GM12864 (cell line): Measurements from ENCODE around the gene OR2M2.

Source experiments
- DNase-seq: peaks from one replicate; pipeline ENCODE4 v3.0.0-alpha.2; 2011; ENCODE audit warnings: low read depth
- H3K4me3 ChIP-seq: 2 replicates; pipeline ENCODE4 v1.5.1; 2011; ENCODE audit warnings: mild to moderate bottlenecking, low read depth, low read length, control low read depth
- TF ChIP-seq, protein P1 (sequence below): IDR thresholded peaks from 2 replicates; pipeline ENCODE4 v1.5.1; 2011; ENCODE audit warnings: low read depth, mild to moderate bottlenecking, moderate library complexity, low read length, control low read depth, inconsistent platforms; ENCODE audit errors: missing control alignments

The OR2M2 gene

DNA sequence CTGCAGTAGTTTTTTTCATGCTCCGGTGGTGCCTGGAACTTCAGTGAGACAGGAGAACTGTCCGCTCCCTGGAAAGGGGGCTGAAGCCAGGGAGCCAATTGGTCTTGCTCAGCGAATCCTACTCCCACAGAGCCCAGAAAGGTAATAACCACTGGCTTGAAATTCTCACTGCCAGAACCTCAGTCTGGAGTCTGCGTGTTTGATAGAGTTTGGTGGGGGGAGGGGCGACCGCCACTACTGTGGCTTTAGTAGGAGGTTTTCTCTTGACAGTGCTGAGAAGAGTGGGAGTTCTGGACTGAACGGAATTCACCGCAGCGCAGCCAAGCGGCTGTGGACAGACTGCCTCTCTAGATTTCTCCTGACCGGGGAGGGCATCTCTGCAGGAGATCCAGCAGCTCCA, 14.4 kb downstream of the OR2M2 start:
- no peak for DNase-seq
- TF ChIP-seq, protein P1, sequence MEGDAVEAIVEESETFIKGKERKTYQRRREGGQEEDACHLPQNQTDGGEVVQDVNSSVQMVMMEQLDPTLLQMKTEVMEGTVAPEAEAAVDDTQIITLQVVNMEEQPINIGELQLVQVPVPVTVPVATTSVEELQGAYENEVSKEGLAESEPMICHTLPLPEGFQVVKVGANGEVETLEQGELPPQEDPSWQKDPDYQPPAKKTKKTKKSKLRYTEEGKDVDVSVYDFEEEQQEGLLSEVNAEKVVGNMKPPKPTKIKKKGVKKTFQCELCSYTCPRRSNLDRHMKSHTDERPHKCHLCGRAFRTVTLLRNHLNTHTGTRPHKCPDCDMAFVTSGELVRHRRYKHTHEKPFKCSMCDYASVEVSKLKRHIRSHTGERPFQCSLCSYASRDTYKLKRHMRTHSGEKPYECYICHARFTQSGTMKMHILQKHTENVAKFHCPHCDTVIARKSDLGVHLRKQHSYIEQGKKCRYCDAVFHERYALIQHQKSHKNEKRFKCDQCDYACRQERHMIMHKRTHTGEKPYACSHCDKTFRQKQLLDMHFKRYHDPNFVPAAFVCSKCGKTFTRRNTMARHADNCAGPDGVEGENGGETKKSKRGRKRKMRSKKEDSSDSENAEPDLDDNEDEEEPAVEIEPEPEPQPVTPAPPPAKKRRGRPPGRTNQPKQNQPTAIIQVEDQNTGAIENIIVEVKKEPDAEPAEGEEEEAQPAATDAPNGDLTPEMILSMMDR = no peak
- no peak overlapping the region for H3K4me3 ChIP-seq

DNA sequence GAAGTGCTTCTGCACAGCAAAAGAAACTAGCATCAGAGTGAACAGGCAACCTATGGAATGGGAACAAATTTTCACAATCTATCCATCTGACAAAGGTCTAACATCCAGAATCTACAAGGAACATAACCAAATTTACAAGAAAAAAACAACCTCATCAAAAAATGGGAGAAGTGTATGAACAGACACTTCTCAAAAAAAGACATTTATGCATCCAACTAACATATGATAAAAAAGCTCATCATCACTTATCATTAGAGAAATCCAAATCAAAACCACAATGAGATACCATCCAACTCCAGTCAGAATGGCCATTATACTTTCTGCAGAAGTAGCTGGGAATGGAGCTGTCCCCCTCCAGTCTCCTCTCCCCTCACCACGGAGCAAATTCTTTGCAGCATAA, 19.5 kb downstream of the OR2M2 start:
- DNase-seq = no peak
- no peak overlapping the region for H3K4me3 ChIP-seq
- TF ChIP-seq, protein P1 = no peak

- no peak for DNase-seq
- TF ChIP-seq, protein P1 = no peak
- H3K4me3 ChIP-seq = no peak within 1 kb of the TSS
Measured at GRCh38 chr1:248196965-248197364, 22.3 kb downstream of the OR2M2 start, which contains the start of gene OR2M3. OR2M3 (plus strand) TSS chr1:248197265; CDS start chr1:248203068, 5,803 bp downstream.

GRCh38 chr1:248215880-248216279, 41.3 kb downstream of the OR2M2 start:
- H3K4me3 ChIP-seq = no peak overlapping the region
- TF ChIP-seq, protein P1 = no peak
- DNase-seq = no peak

GRCh38 chr1:248225537-248225936, 50.9 kb downstream of the OR2M2 start:
- TF ChIP-seq, protein P1 = no peak
- DNase-seq = no peak
- no peak overlapping the region for H3K4me3 ChIP-seq

- DNase-seq = no peak
- TF ChIP-seq, protein P1 = no peak
- no peak overlapping the region for H3K4me3 ChIP-seq
Measured at GRCh38 chr1:248229360-248229908, 54.8 kb downstream of the OR2M2 start.
